Endothelial cell of umbilical vein (primary cell): Measurements from ENCODE around the gene CRYAB. TPM values are rescaled to one million over a fixed set of nuclear protein-coding genes. Genes with fewer than 3 reads are reported as not detected.

Experiments used
- BruUV-seq: library from RNA; stranded (reverse); fragments of 400-500 nt; replicated peaks from 2 replicates; lab custom pipeline; 2021; lab: Mats Ljungman, UMichigan
- CTCF ChIA-PET: fragments of 300-600, 350-600 bp; sonication (Branson Sonifier 250); formaldehyde crosslinking; loops from one replicate; lab custom pipeline; 2021; ENCODE audit warnings: antibody characterized with exemption, inconsistent platforms; lab: Charles Lee
- POLR2A ChIA-PET: fragments of 300-600, 350-600 bp; sonication (Branson Sonifier 250); formaldehyde crosslinking; loops from one replicate; lab custom pipeline; 2021; ENCODE audit warnings: antibody characterized with exemption, inconsistent platforms; lab: Charles Lee
- DNase-seq: peaks from one replicate; pipeline ENCODE4 v3.0.0-alpha.2; 2011; ENCODE audit warnings: low read depth, low spot score
- FAIRE-seq: peaks from 2 replicates; lab custom pipeline; 2011; peaks lifted over from hg19 to GRCh38; lab: Jason Lieb, UNC
- H2AFZ ChIP-seq: 2 replicates; pipeline ENCODE4 v1.6.0; 2012; ENCODE audit warnings: low read depth, low read length, control low read depth, inconsistent platforms
- H3K27ac ChIP-seq: 2 replicates; pipeline ENCODE4 v1.5.1; 2011; ENCODE audit warnings: low read depth, mild to moderate bottlenecking, control low read depth, low read length, moderate library complexity; ENCODE audit not compliant: insufficient read depth
- H3K27me3 ChIP-seq, 2 experiments: 2 replicates each; pipeline versions ENCODE4 v1.6.0 to v1.6.1; 2011; ENCODE audit warnings: low read length in 2 of 2, mixed read lengths in 1 of 2; ENCODE audit not compliant: control insufficient read depth in 2 of 2, insufficient read depth in 2 of 2
- H3K36me3 ChIP-seq, 2 experiments: 2 replicates in 1 of 2; 3 replicates in 1 of 2; pipeline ENCODE4 v1.5.1; 2011; ENCODE audit warnings: low read length in 2 of 2, mild to moderate bottlenecking in 1 of 2, moderate library complexity in 1 of 2; ENCODE audit not compliant: control insufficient read depth in 2 of 2, insufficient read depth in 2 of 2; ENCODE audit errors: extremely low read depth in 1 of 2
- H3K4me1 ChIP-seq: 3 replicates; pipeline ENCODE4 v1.5.1; 2011; ENCODE audit warnings: mild to moderate bottlenecking, low read length; ENCODE audit not compliant: control insufficient read depth, insufficient read depth; ENCODE audit errors: extremely low read depth
- H3K4me2 ChIP-seq: 2 replicates; pipeline ENCODE4 v1.6.1; 2011; ENCODE audit warnings: low read length, control low read depth, mixed read lengths; ENCODE audit not compliant: insufficient read depth
- H3K4me3 ChIP-seq, 3 experiments: fragments of 200-600 bp in 1 of 3; sonication (generic), shearing (Covaris generic) in 1 of 3; replicated peaks in 1 of 3; 2 replicates each; pipeline ENCODE4 v1.5.1; 2011 to 2016; ENCODE audit warnings: control low read depth in 3 of 3, low read length in 3 of 3, mild to moderate bottlenecking in 2 of 3, inconsistent platforms in 1 of 3, low read depth in 1 of 3, moderate library complexity in 1 of 3; ENCODE audit not compliant: insufficient read depth in 1 of 3
- H3K79me2 ChIP-seq: 2 replicates; pipeline ENCODE4 v1.6.0; 2012; ENCODE audit warnings: low read length, inconsistent platforms; ENCODE audit not compliant: control insufficient read depth, insufficient read depth
- H3K9ac ChIP-seq: replicated peaks from 2 replicates; pipeline ENCODE3; 2011; ENCODE audit warnings: low read length, control low read depth; ENCODE audit not compliant: insufficient read depth; ENCODE audit errors: extremely low read depth
- H3K9me1 ChIP-seq: replicated peaks from 3 replicates; pipeline ENCODE4 v1.6.0; 2011; ENCODE audit warnings: mild to moderate bottlenecking, low read length; ENCODE audit not compliant: control insufficient read depth, insufficient read depth; ENCODE audit errors: extremely low read depth
- H3K9me3 ChIP-seq: replicated peaks from 2 replicates; pipeline ENCODE4 v1.5.1; 2012; ENCODE audit warnings: low read length, inconsistent platforms; ENCODE audit not compliant: control insufficient read depth, insufficient read depth
- H4K20me1 ChIP-seq: replicated peaks from 2 replicates; pipeline ENCODE3; 2011; ENCODE audit warnings: mild to moderate bottlenecking, low read length; ENCODE audit not compliant: control insufficient read depth, insufficient read depth; ENCODE audit errors: extremely low read depth
- EZH2 ChIP-seq: IDR thresholded peaks from 2 replicates; pipeline ENCODE4 v1.6.1; 2012; ENCODE audit warnings: borderline replicate concordance, low read depth, mild to moderate bottlenecking, moderate library complexity, low read length, inconsistent platforms; ENCODE audit not compliant: severe bottlenecking
- FOS ChIP-seq: IDR thresholded peaks from 2 replicates; pipeline ENCODE4 v1.6.1; 2011; ENCODE audit warnings: mild to moderate bottlenecking, low read length, moderate library complexity, borderline replicate concordance; ENCODE audit not compliant: insufficient read depth
- GATA2 ChIP-seq: IDR thresholded peaks from 2 replicates; pipeline ENCODE4 v1.7.0; 2011; ENCODE audit warnings: low read depth, mild to moderate bottlenecking, moderate library complexity, mixed read lengths, low read length; ENCODE audit not compliant: insufficient read length, insufficient read depth
- JUN ChIP-seq: IDR thresholded peaks from 2 replicates; pipeline ENCODE4 v1.6.1; 2011; ENCODE audit warnings: borderline replicate concordance, low read depth; ENCODE audit not compliant: insufficient read length, insufficient read depth
- MYC ChIP-seq: IDR thresholded peaks from one replicate; pipeline ENCODE4 v1.6.1; 2011; ENCODE audit warnings: mild to moderate bottlenecking, low read depth, low read length
- POLR2A ChIP-seq: IDR thresholded peaks from 2 replicates; pipeline ENCODE4 v1.6.1; 2012; ENCODE audit warnings: low read depth, mild to moderate bottlenecking, control low read depth, low read length
- POLR2AphosphoS5 ChIP-seq: IDR thresholded peaks from 2 replicates; pipeline ENCODE4 v1.6.1; 2012; ENCODE audit warnings: low read depth, mild to moderate bottlenecking, control low read depth, low read length, moderate library complexity; ENCODE audit not compliant: insufficient read depth
- dilution Hi-C: fragments of 300-500 bp; cut with MboI; formaldehyde crosslinking; loops from one replicate; pipeline ENCODE4 v1.15.0; 2019; ENCODE audit warnings: low sequenced_read_pairs; ENCODE audit not compliant: extremely low pct_ligation_motif_present
- intact Hi-C: fragments of 100-400 bp; cut with micrococcal nuclease; formaldehyde crosslinking; loops from one replicate; pipeline ENCODE4 v1.10.0; 2022
- polyA plus RNA-seq, 4 experiments: library from polyadenylated mRNA; depleted of rRNA in 3 of 4; stranded (reverse) in 3 of 4; unstranded in 1 of 4; fragments of >200 nt; gene quantifications; 2 replicates each; pipeline versions ENCODE4 v1.2.1 to v1.2.3, GENCODE V29; 2011 to 2012; ENCODE audit warnings: missing spikeins in 1 of 4
- total RNA-seq: library from RNA; stranded (reverse); gene quantifications from 2 replicates; pipeline ENCODE4 v1.2.3, GENCODE V29; 2021
- TF ChIP-seq, protein P1 (sequence below): IDR thresholded peaks from 2 replicates; pipeline ENCODE4 v1.6.1; 2011; ENCODE audit not compliant: insufficient read depth, insufficient read length
- TF ChIP-seq, protein P2 (sequence below), 2 donors: IDR thresholded peaks; 1 replicate in 1 of 2; 2 replicates in 1 of 2; pipeline ENCODE4 v1.5.1; 2011; ENCODE audit warnings: low read length in 2 of 2, mild to moderate bottlenecking in 2 of 2, moderate library complexity in 2 of 2, control low read depth in 1 of 2, inconsistent platforms in 1 of 2, low read depth in 1 of 2; ENCODE audit not compliant: insufficient read depth in 1 of 2; ENCODE audit errors: extremely low read depth in 1 of 2

Gene CRYAB
- total and polyA plus RNA-seq, 2 donors (not counting 3 experiments of a cell fraction or from before 2014, with no cell fraction given) = 0.48 TPM; not detected in 1

DNA sequence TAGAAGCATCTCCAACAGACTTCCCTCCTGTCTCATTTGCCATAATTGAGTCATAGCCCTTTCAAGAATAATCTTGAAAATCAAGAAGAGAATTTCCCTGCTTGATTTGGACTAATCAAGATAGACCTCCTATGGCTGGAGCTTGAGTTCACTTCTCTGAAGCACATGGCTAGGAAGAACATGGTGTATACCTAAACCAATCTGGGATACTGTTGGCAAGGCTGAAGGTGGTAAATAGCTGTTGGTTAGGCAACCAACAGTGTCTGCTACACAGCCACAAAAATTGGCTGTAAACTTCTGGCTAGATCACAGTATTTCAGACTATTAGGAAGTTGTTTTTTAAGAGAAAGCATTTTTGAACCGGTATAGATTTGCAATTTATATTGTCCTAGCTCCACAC, 4.9 kb downstream of the CRYAB start:
- Histone ChIP-seq H3K9me3 (no peaks in the 10 kb centered on the region), H3K4me3 (no peak overlapping the region), H2AFZ (no peak overlapping the region), H3K9me1 (no peaks in the 10 kb centered on the region), H3K4me1 (no peaks in the 10 kb centered on the region), H4K20me1 (no peaks in the 10 kb centered on the region), H3K27ac (no peak overlapping the region), H3K9ac (no peak overlapping the region), H3K79me2 (no peaks in the 10 kb centered on the region), H3K27me3 (peaks cover 5 to 14% of the 10 kb centered on the region in 2 experiments), H3K4me2 (no peak overlapping the region), H3K36me3 (no peaks in the 10 kb centered on the region)
- ChIA-PET POLR2A (no interaction called here), CTCF (no interaction called here)
- no peak for TF ChIP-seq EZH2
- TF ChIP-seq MYC = no peak
- TF ChIP-seq GATA2 = no peak
- TF ChIP-seq, protein P1, sequence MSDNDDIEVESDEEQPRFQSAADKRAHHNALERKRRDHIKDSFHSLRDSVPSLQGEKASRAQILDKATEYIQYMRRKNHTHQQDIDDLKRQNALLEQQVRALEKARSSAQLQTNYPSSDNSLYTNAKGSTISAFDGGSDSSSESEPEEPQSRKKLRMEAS = no peak
- no peak for TF ChIP-seq POLR2AphosphoS5
- no peak for TF ChIP-seq FOS
- TF ChIP-seq, protein P2, sequence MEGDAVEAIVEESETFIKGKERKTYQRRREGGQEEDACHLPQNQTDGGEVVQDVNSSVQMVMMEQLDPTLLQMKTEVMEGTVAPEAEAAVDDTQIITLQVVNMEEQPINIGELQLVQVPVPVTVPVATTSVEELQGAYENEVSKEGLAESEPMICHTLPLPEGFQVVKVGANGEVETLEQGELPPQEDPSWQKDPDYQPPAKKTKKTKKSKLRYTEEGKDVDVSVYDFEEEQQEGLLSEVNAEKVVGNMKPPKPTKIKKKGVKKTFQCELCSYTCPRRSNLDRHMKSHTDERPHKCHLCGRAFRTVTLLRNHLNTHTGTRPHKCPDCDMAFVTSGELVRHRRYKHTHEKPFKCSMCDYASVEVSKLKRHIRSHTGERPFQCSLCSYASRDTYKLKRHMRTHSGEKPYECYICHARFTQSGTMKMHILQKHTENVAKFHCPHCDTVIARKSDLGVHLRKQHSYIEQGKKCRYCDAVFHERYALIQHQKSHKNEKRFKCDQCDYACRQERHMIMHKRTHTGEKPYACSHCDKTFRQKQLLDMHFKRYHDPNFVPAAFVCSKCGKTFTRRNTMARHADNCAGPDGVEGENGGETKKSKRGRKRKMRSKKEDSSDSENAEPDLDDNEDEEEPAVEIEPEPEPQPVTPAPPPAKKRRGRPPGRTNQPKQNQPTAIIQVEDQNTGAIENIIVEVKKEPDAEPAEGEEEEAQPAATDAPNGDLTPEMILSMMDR (IDR thresholded peaks at IDR 0.05; ENCODE audit: extremely low read depth in 1 of 2, insufficient read depth in 1 of 2, low read depth in 1 of 2, low read length in 2 of 2) = no peak
- TF ChIP-seq POLR2A = no peak
- no peak for TF ChIP-seq JUN
- DNase-seq = no peak
- intact Hi-C loops (no loop called here), dilution Hi-C loops (no loop called here)
- no TSS peak for BruUV-seq
- FAIRE-seq = no peak
